Stimulated activated CD4-positive, alpha-beta T cell treated with anti-CD3 and anti-CD28 coated beads, TNF-alpha, amount 100 ng/mL, for 48 hours (primary cell): ENCODE data around the gene SLX9.
"Not testable (repeated sequence)": the region's sequence is repeated elsewhere in the genome, so short reads cannot be mapped to it uniquely, and the experiment has no call there.

Experiments
- DNase-seq, 3 donors: peaks; one replicate each; pipeline ENCODE4 v3.0.0-alpha.2; 2020; ENCODE audit warnings: low read depth in 3 of 3

The SLX9 gene

GRCh38 chr21:45019076-45019886 lies 79.5 kb downstream of the SLX9 start:
- DNase-seq: no peak

- DNase-seq: no peak
Measured at GRCh38 chr21:45019887-45020537, 80.2 kb downstream of the SLX9 start.

- DNase-seq: no peak
Measured at GRCh38 chr21:45020629-45021427, 81.0 kb downstream of the SLX9 start.

- DNase-seq: no peak
Measured at GRCh38 chr21:45021428-45022347, 81.9 kb downstream of the SLX9 start.

- DNase-seq: no peak
Measured at GRCh38 chr21:45022348-45022675, 82.5 kb downstream of the SLX9 start.

GRCh38 chr21:45022736-45023135 lies 82.9 kb downstream of the SLX9 start:
- DNase-seq: no peak

- not testable (repeated sequence) for DNase-seq
Measured at GRCh38 chr21:45024516-45024915, 84.7 kb downstream of the SLX9 start.

GRCh38 chr21:45026066-45026745 lies 86.4 kb downstream of the SLX9 start:
- DNase-seq: no peak
